KBM-7 (cell line): ENCODE data around the gene ITSN1.
"Not testable (repeated sequence)": the region's sequence is repeated elsewhere in the genome, so short reads cannot be mapped to it uniquely, and the experiment has no call there.

Experiments
- DNase-seq: peaks from one replicate; pipeline ENCODE4 v3.0.0-alpha.2; 2015
- in situ Hi-C: fragments of 300-500 bp; cut with MboI; formaldehyde crosslinking; loops from 2 replicates; pipeline ENCODE4 v1.14.3; 2020; ENCODE audit warnings: low sequenced_read_pairs, low pct_unique_long_range_greater_than_20kb, mixed read lengths

ITSN1 gene

GRCh38 chr21:33924766-33925100 is 282.4 kb downstream of the ITSN1 start:
- peak; percentile 18 for DNase-seq
- in situ Hi-C loops, result loop anchor here (25.0 kb wide), 1 partner anchor 688 kb away; the partner anchor contains the start of gene RCAN1

- DNase-seq, in situ Hi-C loops: not testable (repeated sequence)
Observed at GRCh38 chr21:33926248-33926647, 283.9 kb downstream of the ITSN1 start.

GRCh38 chr21:33931052-33931798 is 288.9 kb downstream of the ITSN1 start:
- DNase-seq, in situ Hi-C loops: not testable (repeated sequence)

GRCh38 chr21:33931799-33932390 is 289.6 kb downstream of the ITSN1 start:
- in situ Hi-C loops, result no loop called here
- DNase-seq, result peak; percentile 48

GRCh38 chr21:33932731-33933130 is 290.4 kb downstream of the ITSN1 start:
- in situ Hi-C loops, result no loop called here
- no peak for DNase-seq

- peak; percentile 47 for DNase-seq
- in situ Hi-C loops, result no loop called here
Observed at GRCh38 chr21:33936301-33937038, 294.2 kb downstream of the ITSN1 start.

GRCh38 chr21:33937146-33937545 is 294.8 kb downstream of the ITSN1 start:
- in situ Hi-C loops, result no loop called here
- no peak for DNase-seq

GRCh38 chr21:33937931-33938339 is 295.6 kb downstream of the ITSN1 start:
- peak; percentile 56 for DNase-seq
- in situ Hi-C loops, result no loop called here

GRCh38 chr21:33938381-33938780 is 296.1 kb downstream of the ITSN1 start:
- DNase-seq, result no peak
- in situ Hi-C loops, result no loop called here

GRCh38 chr21:33939226-33939625 is 296.9 kb downstream of the ITSN1 start:
- in situ Hi-C loops, result no loop called here

GRCh38 chr21:33940164-33940880 is 298.0 kb downstream of the ITSN1 start:
- in situ Hi-C loops, result no loop called here

More at GRCh38 chr21:33939226-33939625, 296.9 kb downstream of the ITSN1 start:
- no peak for DNase-seq

GRCh38 chr21:33940881-33941245 is 298.6 kb downstream of the ITSN1 start:
- DNase-seq, result no peak
- in situ Hi-C loops, result no loop called here

More at GRCh38 chr21:33940164-33940880, 298.0 kb downstream of the ITSN1 start:
- peak; percentile 81 for DNase-seq

- no peak for DNase-seq
- in situ Hi-C loops, result no loop called here
Observed at GRCh38 chr21:33942426-33942825, 300.1 kb downstream of the ITSN1 start.

GRCh38 chr21:33943293-33943692 is 301.0 kb downstream of the ITSN1 start:
- no peak for DNase-seq
- in situ Hi-C loops, result no loop called here

- in situ Hi-C loops, result no loop called here
- no peak for DNase-seq
Observed at GRCh38 chr21:33944185-33944763, 302.0 kb downstream of the ITSN1 start.

- in situ Hi-C loops, result no loop called here
- no peak for DNase-seq
Observed at GRCh38 chr21:33945652-33946270, 303.5 kb downstream of the ITSN1 start.

- in situ Hi-C loops, result no loop called here
- peak; percentile 87 for DNase-seq
Observed at GRCh38 chr21:33947451-33948095, 305.3 kb downstream of the ITSN1 start.
